ENCODE results near the gene GPS1. TPM values are rescaled to one million over a fixed set of nuclear protein-coding genes. Genes with fewer than 3 reads are reported as not detected.

GPS1 gene
- total and polyA plus RNA-seq, 2 experiments from 2014 or later = 136 to 242 TPM

DNA sequence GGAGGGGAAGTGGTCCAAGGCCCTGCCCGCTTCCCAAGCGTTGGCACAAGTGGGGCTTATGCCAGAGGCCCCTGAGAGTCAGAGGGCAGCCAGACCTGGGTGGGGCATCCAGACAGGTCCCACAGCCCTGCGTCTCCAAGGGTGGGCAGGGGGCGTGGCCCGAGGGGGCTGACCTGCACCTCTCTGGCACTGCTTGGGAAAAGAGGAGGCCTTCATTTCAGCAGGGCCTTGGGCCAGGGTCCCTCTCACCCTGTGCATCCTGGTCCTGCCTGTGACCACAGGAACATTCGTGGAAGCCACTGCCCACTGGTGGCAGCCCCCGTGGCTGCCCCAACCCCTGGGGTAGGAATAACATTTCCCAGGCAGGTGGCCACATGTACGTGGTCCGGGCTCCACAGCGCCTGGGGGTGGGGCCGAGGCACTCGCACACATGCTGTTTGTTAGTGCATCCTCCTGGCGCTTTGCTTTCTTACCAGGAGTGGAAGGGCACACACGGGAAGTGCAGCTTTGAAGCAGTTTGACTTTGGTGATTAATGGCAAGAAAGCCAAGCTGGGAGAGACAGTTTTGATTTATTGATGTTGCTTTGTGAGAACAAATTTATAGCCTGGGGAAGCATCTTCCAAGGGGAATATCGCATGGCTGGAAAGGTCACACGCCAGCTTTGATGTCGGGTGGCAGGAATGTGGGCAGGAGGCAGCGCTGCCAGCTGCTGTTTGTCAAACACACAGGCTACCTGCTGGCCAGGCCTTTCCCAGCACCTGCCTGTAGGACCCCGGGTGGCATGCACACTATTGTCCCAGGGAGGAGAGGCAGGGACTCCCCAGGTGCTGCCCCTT is 33.3 kb upstream of the GPS1 start:
- DNase-seq (ENCODE audit: low spot score) (no peak), ATAC-seq (no peak)
- 0 out of 2 replicates have a peak overlapping the region, but pooled peaks have one; percentile 80 for H3K27ac ChIP-seq (ENCODE audit: low read depth)
- no peak overlapping the region for H2AFZ ChIP-seq
- Mint-ChIP-seq H3K4me3 (no peak overlapping the region; the same call in 2 of the 3 replicates), H3K4me1 (peaks cover 5% of the 10 kb centered on the region; the same call in 2 of the 3 replicates), H3K27ac (no peak overlapping the region), H3K36me3 (ENCODE audit: low read depth) (peaks cover 6% of the 10 kb centered on the region; the same call in 1 of the 3 replicates), H3K9me3 (no peaks in the 10 kb centered on the region), H3K27me3 (ENCODE audit: insufficient read depth, low read depth, poor library complexity) (peaks cover 17% of the 10 kb centered on the region)
- peaks cover 15% of the 10 kb centered on the region for H3K79me2 ChIP-seq (replicated peaks; ENCODE audit: insufficient read depth)
- peaks cover 8% of the 10 kb centered on the region; the same call in 1 of the 2 replicates for H3F3A ChIP-seq (replicated peaks; ENCODE audit: low read depth)
- peaks cover 5% of the 10 kb centered on the region; the same call in 1 of the 2 replicates for H3K4me1 ChIP-seq (ENCODE audit: insufficient read depth)
- H3K9me2 ChIP-seq (ENCODE audit: insufficient read depth) = no peaks in the 10 kb centered on the region
- no peak overlapping the region for H3K4me2 ChIP-seq
- H3K36me3 ChIP-seq (ENCODE audit: insufficient read depth) = no peaks in the 10 kb centered on the region
- no peak overlapping the region for H3K4me3 ChIP-seq
- H4K20me1 ChIP-seq (replicated peaks; ENCODE audit: insufficient read depth) = peaks cover 3% of the 10 kb centered on the region
- H3K27me3 ChIP-seq (ENCODE audit: insufficient read depth) = no peaks in the 10 kb centered on the region
- TF ChIP-seq EZH2phosphoT487 (IDR thresholded peaks at IDR 0.05; ENCODE audit: unreplicated experiment) (no peak), CREB1 (CRISPR knock-in tag; IDR thresholded peaks at IDR 0.05; ENCODE audit: low read depth) (no peak), POLR2AphosphoS5 (IDR thresholded peaks at IDR 0.05; ENCODE audit: low read depth) (no peak), NANOG (IDR thresholded peaks at IDR 0.05; ENCODE audit: borderline replicate concordance) (no peak), JUNB (IDR thresholded peaks at IDR 0.05; ENCODE audit: unreplicated experiment) (no peak), ZNF331 (CRISPR knock-in tag; IDR thresholded peaks at IDR 0.05; ENCODE audit: low read depth) (no peak), ZNF114 (CRISPR knock-in tag; IDR thresholded peaks at IDR 0.05) (no peak), STAT1 (IDR thresholded peaks at IDR 0.05; ENCODE audit: unreplicated experiment) (no peak), EZH2 (IDR thresholded peaks at IDR 0.05; ENCODE audit: low read depth, unreplicated experiment) (no peak)
- TF ChIP-seq, protein P1, sequence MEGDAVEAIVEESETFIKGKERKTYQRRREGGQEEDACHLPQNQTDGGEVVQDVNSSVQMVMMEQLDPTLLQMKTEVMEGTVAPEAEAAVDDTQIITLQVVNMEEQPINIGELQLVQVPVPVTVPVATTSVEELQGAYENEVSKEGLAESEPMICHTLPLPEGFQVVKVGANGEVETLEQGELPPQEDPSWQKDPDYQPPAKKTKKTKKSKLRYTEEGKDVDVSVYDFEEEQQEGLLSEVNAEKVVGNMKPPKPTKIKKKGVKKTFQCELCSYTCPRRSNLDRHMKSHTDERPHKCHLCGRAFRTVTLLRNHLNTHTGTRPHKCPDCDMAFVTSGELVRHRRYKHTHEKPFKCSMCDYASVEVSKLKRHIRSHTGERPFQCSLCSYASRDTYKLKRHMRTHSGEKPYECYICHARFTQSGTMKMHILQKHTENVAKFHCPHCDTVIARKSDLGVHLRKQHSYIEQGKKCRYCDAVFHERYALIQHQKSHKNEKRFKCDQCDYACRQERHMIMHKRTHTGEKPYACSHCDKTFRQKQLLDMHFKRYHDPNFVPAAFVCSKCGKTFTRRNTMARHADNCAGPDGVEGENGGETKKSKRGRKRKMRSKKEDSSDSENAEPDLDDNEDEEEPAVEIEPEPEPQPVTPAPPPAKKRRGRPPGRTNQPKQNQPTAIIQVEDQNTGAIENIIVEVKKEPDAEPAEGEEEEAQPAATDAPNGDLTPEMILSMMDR (conservative IDR thresholded peaks at IDR 0.05; ENCODE audit: low read depth in 2 of 2) = no peak
- TF ChIP-seq, protein P2, sequence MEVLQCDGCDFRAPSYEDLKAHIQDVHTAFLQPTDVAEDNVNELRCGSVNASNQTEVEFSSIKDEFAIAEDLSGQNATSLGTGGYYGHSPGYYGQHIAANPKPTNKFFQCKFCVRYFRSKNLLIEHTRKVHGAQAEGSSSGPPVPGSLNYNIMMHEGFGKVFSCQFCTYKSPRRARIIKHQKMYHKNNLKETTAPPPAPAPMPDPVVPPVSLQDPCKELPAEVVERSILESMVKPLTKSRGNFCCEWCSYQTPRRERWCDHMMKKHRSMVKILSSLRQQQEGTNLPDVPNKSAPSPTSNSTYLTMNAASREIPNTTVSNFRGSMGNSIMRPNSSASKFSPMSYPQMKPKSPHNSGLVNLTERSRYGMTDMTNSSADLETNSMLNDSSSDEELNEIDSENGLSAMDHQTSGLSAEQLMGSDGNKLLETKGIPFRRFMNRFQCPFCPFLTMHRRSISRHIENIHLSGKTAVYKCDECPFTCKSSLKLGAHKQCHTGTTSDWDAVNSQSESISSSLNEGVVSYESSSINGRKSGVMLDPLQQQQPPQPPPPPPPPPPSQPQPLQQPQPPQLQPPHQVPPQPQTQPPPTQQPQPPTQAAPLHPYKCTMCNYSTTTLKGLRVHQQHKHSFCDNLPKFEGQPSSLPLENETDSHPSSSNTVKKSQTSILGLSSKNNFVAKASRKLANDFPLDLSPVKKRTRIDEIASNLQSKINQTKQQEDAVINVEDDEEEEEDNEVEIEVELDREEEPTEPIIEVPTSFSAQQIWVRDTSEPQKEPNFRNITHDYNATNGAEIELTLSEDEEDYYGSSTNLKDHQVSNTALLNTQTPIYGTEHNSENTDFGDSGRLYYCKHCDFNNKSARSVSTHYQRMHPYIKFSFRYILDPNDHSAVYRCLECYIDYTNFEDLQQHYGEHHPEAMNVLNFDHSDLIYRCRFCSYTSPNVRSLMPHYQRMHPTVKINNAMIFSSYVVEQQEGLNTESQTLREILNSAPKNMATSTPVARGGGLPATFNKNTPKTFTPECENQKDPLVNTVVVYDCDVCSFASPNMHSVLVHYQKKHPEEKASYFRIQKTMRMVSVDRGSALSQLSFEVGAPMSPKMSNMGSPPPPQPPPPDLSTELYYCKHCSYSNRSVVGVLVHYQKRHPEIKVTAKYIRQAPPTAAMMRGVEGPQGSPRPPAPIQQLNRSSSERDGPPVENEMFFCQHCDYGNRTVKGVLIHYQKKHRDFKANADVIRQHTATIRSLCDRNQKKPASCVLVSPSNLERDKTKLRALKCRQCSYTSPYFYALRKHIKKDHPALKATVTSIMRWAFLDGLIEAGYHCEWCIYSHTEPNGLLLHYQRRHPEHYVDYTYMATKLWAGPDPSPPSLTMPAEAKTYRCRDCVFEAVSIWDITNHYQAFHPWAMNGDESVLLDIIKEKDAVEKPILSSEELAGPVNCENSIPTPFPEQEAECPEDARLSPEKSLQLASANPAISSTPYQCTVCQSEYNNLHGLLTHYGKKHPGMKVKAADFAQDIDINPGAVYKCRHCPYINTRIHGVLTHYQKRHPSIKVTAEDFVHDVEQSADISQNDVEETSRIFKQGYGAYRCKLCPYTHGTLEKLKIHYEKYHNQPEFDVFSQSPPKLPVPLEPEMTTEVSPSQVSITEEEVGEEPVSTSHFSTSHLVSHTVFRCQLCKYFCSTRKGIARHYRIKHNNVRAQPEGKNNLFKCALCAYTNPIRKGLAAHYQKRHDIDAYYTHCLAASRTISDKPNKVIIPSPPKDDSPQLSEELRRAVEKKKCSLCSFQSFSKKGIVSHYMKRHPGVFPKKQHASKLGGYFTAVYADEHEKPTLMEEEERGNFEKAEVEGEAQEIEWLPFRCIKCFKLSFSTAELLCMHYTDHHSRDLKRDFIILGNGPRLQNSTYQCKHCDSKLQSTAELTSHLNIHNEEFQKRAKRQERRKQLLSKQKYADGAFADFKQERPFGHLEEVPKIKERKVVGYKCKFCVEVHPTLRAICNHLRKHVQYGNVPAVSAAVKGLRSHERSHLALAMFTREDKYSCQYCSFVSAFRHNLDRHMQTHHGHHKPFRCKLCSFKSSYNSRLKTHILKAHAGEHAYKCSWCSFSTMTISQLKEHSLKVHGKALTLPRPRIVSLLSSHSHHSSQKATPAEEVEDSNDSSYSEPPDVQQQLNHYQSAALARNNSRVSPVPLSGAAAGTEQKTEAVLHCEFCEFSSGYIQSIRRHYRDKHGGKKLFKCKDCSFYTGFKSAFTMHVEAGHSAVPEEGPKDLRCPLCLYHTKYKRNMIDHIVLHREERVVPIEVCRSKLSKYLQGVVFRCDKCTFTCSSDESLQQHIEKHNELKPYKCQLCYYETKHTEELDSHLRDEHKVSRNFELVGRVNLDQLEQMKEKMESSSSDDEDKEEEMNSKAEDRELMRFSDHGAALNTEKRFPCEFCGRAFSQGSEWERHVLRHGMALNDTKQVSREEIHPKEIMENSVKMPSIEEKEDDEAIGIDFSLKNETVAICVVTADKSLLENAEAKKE (CRISPR knock-in tag; IDR thresholded peaks at IDR 0.05) = no peak
- TF ChIP-seq, protein P3, sequence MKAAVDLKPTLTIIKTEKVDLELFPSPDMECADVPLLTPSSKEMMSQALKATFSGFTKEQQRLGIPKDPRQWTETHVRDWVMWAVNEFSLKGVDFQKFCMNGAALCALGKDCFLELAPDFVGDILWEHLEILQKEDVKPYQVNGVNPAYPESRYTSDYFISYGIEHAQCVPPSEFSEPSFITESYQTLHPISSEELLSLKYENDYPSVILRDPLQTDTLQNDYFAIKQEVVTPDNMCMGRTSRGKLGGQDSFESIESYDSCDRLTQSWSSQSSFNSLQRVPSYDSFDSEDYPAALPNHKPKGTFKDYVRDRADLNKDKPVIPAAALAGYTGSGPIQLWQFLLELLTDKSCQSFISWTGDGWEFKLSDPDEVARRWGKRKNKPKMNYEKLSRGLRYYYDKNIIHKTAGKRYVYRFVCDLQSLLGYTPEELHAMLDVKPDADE (IDR thresholded peaks at IDR 0.05) = no peak
- TF ChIP-seq, protein P4, sequence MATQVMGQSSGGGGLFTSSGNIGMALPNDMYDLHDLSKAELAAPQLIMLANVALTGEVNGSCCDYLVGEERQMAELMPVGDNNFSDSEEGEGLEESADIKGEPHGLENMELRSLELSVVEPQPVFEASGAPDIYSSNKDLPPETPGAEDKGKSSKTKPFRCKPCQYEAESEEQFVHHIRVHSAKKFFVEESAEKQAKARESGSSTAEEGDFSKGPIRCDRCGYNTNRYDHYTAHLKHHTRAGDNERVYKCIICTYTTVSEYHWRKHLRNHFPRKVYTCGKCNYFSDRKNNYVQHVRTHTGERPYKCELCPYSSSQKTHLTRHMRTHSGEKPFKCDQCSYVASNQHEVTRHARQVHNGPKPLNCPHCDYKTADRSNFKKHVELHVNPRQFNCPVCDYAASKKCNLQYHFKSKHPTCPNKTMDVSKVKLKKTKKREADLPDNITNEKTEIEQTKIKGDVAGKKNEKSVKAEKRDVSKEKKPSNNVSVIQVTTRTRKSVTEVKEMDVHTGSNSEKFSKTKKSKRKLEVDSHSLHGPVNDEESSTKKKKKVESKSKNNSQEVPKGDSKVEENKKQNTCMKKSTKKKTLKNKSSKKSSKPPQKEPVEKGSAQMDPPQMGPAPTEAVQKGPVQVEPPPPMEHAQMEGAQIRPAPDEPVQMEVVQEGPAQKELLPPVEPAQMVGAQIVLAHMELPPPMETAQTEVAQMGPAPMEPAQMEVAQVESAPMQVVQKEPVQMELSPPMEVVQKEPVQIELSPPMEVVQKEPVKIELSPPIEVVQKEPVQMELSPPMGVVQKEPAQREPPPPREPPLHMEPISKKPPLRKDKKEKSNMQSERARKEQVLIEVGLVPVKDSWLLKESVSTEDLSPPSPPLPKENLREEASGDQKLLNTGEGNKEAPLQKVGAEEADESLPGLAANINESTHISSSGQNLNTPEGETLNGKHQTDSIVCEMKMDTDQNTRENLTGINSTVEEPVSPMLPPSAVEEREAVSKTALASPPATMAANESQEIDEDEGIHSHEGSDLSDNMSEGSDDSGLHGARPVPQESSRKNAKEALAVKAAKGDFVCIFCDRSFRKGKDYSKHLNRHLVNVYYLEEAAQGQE (IDR thresholded peaks at IDR 0.05; ENCODE audit: unreplicated experiment) = no peak
